Fibroblast of peridontal ligament (primary cell): Measurements from ENCODE around the gene DENND1A.
"Not testable (repeated sequence)": the region's sequence is repeated elsewhere in the genome, so short reads cannot be mapped to it uniquely, and the experiment has no call there.

Source experiments
- DNase-seq: peaks from one replicate; pipeline ENCODE4 v3.0.0-alpha.2; 2010; ENCODE audit errors: extremely low read depth

Gene DENND1A

GRCh38 chr9:123735376-123735775 lies 194.6 kb downstream of the DENND1A start:
- no peak for DNase-seq

GRCh38 chr9:123728571-123728970 lies 201.4 kb downstream of the DENND1A start:
- DNase-seq = not testable (repeated sequence)

GRCh38 chr9:123727332-123727731 lies 202.6 kb downstream of the DENND1A start:
- DNase-seq = peak; percentile 32

- peak; percentile 23 for DNase-seq
Measured at GRCh38 chr9:123725389-123725788, 204.5 kb downstream of the DENND1A start.

- DNase-seq = peak; percentile 71
Measured at GRCh38 chr9:123724211-123724796, 205.6 kb downstream of the DENND1A start.

GRCh38 chr9:123723135-123723875 lies 206.6 kb downstream of the DENND1A start:
- no peak for DNase-seq

GRCh38 chr9:123722378-123722777 lies 207.5 kb downstream of the DENND1A start:
- no peak for DNase-seq

GRCh38 chr9:123718188-123718587 lies 211.7 kb downstream of the DENND1A start:
- DNase-seq = no peak

- no peak for DNase-seq
Measured at GRCh38 chr9:123717581-123718175, 212.2 kb downstream of the DENND1A start.

GRCh38 chr9:123716339-123716945 lies 213.5 kb downstream of the DENND1A start:
- no peak for DNase-seq

GRCh38 chr9:123715258-123715657 lies 214.7 kb downstream of the DENND1A start:
- no peak for DNase-seq

GRCh38 chr9:123713282-123713681 lies 216.6 kb downstream of the DENND1A start:
- no peak for DNase-seq

- peak; percentile 48 for DNase-seq
Measured at GRCh38 chr9:123712399-123712798, 217.5 kb downstream of the DENND1A start.

- DNase-seq = peak; percentile 84
Measured at GRCh38 chr9:123710299-123710698, 219.6 kb downstream of the DENND1A start.

GRCh38 chr9:123702483-123702882 lies 227.4 kb downstream of the DENND1A start:
- no peak for DNase-seq

GRCh38 chr9:123697686-123698085 lies 232.2 kb downstream of the DENND1A start:
- no peak for DNase-seq

GRCh38 chr9:123696476-123696875 lies 233.4 kb downstream of the DENND1A start:
- DNase-seq = peak; percentile 52

- DNase-seq = no peak
Measured at GRCh38 chr9:123695386-123695785, 234.5 kb downstream of the DENND1A start.

- no peak for DNase-seq
Measured at GRCh38 chr9:123691765-123692303, 238.1 kb downstream of the DENND1A start.

GRCh38 chr9:123689701-123690428 lies 240.1 kb downstream of the DENND1A start:
- DNase-seq = no peak

- peak; percentile 21 for DNase-seq
Measured at GRCh38 chr9:123687246-123687751, 242.6 kb downstream of the DENND1A start.

GRCh38 chr9:123686829-123687192 lies 243.1 kb downstream of the DENND1A start:
- DNase-seq = no peak
